ENCODE results near the gene CENPC.
"Not testable (repeated sequence)": the region's sequence is repeated elsewhere in the genome, so short reads cannot be mapped to it uniquely, and the experiment has no call there.

CENPC gene

DNA sequence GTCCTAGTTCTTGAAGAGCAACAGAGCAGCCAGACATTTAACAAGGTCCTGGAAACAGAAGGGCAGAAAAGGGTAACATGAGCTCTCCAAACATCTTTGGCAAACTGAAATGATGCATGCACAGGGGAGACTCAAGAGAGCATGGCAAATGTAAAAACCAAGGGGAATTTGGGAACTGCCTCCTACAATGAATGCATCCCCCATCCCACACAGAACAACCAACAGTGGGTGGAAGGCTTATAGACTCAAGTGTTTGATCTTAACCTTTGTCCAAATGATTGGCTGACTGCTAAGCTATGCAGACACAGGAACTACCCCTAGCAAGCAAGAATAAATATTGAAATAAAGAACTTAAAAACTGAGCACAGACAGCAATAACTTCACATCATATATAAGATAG lies 74.4 kb downstream of the CENPC start:
- DNase-seq (ENCODE audit: low read depth) = no peak

DNA sequence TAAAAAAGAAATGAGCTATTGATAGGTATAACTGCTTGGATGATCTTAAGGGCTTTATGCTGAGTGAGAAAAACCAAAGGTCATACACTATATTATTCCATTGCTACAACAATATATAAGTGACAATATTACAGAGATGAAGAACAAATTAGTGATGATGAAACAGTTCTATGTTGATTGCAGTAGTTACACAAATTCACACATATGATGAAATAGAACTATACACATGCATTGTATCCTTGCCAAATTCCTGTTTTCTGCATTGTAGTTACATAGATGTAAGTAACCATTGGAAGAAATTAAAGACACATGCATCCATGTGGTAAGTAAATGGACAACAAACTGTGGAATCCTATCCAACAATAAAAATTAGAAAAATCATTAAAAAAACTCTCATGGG lies 76.5 kb downstream of the CENPC start:
- DNase-seq (ENCODE audit: low read depth) = no peak

DNA sequence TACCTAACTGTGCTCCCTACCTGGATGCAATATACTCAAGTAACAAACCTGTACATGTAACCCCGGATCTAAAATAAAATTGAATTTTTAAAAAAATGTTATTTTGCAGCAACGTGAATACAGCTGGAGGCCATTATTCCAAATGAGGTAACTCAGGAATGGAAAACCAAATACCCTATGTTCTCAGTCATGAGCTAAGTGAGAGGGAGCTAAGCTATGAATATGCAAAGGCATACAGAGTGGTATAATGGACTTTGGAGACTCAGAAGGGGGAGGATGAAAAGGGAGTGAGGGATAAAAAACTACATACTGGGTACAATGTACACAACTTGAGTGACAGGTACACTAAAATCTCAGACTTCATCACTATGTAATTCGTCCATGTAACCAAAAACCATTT lies 78.6 kb downstream of the CENPC start:
- DNase-seq (ENCODE audit: low read depth) = no peak

DNA sequence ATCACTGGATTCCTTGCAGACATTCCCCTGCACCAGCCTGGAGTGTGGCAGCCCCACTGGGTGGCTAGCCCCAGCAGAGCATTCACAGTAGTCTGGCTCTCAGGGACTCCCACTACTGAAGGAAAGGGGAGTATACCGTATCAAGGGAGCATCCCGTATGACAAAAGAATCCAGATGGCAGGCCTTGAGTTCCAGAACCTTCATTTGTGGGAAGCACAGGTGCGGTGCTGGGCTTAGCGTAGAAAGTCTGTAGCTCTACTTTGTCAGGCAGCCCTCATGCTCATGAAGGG lies 79.6 kb downstream of the CENPC start:
- DNase-seq (ENCODE audit: low read depth) = no peak

DNA sequence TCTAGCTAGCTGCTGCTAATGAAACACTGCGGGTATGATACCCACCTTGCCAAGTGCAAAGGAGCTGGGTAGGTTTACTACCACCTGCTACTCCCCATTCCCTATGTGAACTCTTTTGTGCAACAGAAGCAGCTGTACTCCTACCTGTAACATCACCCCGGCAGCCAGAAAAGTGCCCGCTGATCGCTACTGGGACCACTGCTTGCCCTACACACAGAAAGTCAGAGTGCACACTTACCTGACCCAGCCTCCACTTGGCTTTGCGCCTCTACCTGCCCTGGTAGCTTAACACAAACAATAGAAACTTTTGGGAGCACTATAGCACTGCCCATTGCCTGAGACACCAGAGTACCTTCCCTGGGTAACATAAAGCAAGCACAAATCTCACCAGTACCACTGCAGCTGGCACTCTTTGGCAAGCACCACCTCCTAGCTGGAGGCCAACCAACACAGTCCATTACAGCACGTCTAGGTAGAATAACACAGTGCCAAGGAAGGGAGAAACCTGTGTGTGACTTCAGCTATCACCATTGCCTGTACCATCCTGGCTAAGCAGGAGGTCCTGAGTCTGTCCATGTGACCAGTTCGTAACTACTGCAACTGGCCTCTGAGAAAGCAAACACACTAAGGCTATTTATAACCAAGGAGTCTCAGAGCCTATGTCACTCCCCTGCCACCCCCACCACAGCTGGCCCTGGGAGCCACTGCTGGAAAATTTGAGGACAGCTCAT lies 80.1 kb downstream of the CENPC start:
- no peak for DNase-seq (ENCODE audit: low read depth)

DNA sequence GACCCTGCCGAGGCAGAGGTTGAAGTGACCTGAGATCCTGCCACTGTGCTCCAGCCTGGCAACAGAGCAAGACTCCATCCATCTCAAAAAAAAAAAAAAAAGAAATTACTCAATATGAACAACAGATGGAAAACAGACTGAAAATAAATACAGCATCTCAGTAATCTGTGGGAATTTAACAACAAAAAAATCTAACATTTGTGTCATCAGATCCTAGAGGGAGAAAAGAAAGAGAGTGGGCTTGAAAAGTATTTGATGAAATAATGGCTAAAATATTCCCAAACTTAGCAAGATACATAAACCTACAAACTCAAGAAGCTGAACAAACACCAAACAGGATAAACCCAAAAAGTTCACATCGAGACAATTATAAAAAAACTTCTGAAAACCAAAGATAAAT lies 84.7 kb downstream of the CENPC start:
- no peak for DNase-seq (ENCODE audit: low read depth)

DNA sequence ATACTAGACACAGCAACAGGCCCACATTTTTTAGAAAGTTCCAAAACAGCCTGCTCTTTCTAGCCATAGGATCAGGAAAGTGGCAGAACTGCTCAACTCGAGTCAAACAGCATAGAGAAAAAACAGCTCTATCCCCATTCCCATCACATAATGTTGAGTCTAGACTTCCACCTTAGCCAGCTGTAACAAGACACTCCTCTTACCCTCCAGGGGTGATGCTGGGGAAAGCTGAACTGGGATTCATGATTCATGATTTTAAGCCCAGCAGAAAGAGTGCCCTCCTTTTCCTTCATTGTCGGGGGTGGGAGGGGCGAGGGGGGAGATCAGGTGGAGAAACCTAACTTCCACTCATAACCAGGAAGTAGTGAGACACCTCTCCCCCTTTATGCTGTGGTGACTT lies 86.1 kb downstream of the CENPC start:
- no peak for DNase-seq (ENCODE audit: low read depth)

DNA sequence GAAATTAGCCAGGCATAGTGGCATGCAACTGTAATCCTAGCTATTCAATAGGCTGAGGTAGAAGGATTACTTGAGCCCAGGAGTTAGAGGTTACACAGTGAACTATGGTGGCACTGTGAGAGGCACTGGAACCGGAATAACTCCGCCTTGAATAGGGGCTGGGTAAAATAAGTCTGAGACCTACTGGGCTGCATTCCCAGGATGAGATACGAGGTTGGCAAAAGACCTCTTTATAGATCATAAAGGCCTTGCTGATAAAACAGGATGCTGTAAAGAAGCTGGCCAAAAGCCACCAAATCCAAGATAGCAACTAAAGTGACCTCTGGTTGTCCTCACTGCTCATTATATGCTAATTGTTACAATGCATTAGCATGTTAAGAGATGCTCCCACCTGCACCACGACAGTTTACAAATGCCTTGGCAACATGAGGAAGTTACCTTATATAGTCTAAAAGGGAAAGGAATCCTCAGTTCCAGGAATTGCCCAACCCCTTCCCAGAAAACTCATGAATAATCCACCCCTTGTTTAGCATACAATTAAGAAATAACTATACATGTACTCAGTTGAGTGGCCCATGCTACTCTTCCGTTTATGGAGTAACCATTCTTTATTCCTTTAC lies 88.6 kb downstream of the CENPC start:
- DNase-seq (ENCODE audit: low read depth) = no peak

DNA sequence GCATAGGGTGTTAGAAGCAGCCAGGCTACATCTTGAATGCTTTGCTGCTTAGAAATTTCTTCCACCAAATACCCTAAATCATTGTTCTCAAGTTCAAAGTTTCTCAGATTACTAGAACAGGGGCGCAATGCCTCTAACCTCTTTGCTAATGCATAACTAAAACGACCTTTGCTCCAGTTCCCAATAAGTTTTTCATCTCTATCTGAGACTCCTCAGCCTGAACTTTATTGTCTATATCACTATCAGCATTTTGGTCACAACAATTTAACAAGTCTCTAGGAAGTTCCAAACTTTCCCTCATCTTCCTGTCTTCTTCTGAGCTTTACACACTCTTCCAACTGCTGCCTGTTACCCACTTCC lies 92.5 kb downstream of the CENPC start:
- not testable (repeated sequence) for DNase-seq (ENCODE audit: low read depth)

DNA sequence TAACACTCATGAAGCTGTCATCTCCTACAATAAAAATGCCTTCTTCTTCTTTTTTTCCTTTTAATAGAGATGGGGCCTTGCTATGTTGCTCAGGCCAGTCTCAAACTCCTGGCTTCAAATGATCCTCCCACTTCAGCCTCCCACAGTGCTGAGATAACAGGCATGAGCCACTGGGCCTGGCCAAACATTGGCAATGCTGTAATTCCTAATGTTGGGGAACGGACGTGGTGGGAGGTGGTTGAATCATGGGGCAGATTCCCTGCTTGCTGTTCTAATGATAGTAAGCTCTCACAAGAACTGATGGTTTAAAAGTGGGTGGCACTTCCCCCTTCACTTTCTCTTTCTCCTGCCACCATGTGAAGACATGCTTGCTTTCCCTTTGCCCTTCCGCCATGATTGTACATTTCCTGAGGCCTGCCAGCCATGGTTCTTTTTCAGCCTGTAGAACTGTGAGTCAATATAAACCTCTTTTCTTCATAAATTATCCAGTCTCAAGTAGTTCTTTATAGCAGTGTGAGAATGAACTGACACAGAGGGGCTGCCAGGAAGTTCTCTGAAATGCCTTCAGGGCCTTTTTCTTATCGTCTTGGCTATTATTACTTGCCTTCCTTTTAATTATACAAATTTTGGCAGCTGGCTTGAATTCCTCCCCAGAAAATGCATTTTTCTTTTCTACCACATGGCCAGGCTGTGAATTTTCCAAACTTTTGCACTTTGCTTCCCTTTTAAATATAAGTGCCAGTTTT lies 93.0 kb downstream of the CENPC start:
- DNase-seq (ENCODE audit: low read depth) = no peak

DNA sequence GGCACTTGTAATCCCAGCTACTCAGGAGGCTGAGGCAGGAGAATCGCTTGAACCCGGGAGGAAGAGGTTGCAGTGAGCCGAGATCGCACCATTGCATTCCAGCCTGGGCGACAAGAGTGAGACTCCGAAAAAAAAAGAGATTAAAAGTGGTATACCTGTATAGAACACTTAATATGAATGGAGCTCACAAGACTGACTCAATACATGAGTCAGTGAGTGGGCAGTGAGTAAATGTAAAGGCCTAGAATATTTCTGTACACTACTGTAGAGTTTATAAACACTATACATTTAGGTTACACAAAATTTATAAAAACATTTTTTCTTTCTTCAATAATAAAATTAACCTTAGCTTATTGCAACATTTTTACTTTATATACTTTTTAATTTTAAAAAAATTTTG lies 93.8 kb downstream of the CENPC start:
- DNase-seq (ENCODE audit: low read depth) = no peak

DNA sequence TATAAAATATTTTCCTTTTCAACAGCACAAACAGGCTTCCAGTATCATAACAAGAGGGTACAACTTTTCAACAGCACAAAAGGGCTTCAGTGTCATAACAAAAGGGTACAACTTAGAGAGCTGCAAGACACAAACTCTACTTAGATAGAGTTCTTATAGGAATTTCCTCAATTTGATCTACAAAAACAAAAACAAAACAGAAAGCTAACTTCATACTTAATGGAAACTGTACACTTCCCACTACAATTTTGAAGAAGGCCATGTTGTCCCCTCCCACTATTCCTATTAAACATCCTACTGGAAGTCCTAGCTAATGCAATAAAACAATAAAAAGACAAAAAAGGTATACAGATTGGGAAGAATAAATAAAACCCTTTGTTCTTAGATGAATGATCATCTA lies 96.7 kb downstream of the CENPC start:
- DNase-seq (ENCODE audit: low read depth) = no peak

DNA sequence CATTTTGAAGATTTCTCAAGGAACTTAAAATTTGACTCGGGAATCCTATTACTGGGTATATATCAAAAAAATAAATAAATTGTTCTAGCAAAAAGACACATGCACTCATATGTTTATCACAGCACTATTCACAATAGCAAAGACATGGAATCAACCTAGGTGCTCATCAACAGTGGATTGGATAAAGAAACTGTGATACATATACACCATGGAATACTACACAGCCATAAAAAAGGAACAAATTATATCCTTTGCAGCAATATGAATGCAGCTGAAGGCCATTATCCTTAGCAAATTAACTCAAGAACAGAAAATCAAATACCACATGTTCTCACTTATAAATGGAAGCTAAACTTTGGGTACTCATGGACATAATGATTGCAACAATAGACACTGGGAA lies 97.4 kb downstream of the CENPC start:
- DNase-seq (ENCODE audit: low read depth) = no peak

DNA sequence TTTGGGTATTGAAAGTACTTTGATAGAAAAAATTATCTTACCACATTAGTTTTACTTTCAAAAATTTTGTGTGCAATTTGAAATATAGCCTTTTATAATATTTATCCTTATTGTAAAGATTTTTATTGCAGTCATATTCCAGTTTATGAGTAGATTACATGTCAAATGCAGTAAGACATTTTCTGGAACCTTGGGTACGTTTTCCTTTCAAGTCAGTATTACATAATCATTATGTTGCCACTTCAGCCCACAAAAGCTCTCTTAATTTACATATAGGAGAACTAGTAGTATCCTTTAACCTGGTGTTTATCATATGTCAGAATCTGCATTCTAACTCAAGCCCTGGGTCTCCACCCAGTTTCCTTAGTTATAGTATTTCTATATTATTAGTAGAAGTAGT lies 98.5 kb downstream of the CENPC start:
- no peak for DNase-seq (ENCODE audit: low read depth)

DNA sequence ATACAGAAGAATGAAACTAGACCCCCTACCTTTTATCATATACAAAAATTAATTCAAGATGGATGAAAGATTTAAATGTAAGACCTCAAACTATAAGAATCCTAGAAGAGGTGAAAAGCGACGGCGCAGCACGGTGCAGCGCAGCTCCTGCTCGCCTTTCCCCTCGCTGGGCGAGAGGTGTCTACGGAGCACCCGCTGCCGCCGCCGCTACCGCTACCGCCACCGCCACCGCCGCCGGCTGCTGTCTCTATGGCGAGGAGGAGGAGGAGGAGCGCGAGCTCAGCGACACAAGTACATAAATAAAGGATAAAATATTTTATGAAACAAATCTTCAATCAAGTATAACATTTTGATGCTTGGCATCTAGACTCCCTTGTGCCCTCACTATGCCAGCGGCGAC lies 99.4 kb downstream of the CENPC start:
- not testable (repeated sequence) for DNase-seq (ENCODE audit: low read depth)

DNA sequence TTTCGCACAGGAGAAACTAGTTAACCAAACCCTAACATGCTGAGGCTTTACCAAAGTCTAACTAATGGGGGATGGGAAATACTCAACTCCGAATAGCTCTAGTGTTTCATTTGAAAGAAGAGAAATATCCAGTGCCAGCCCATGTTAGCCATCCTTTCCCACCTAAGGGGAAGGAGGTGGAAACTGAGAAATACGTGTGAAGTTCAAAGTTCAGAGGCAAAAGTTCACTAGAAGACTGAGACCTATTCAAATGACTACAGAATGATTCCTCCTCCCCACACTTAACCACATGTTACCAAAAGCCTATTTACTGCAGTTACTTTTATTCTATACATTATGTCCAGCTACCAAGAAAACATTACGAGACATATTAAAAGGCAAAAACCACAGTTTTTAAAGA lies 106.3 kb downstream of the CENPC start:
- DNase-seq (ENCODE audit: low read depth) = no peak

DNA sequence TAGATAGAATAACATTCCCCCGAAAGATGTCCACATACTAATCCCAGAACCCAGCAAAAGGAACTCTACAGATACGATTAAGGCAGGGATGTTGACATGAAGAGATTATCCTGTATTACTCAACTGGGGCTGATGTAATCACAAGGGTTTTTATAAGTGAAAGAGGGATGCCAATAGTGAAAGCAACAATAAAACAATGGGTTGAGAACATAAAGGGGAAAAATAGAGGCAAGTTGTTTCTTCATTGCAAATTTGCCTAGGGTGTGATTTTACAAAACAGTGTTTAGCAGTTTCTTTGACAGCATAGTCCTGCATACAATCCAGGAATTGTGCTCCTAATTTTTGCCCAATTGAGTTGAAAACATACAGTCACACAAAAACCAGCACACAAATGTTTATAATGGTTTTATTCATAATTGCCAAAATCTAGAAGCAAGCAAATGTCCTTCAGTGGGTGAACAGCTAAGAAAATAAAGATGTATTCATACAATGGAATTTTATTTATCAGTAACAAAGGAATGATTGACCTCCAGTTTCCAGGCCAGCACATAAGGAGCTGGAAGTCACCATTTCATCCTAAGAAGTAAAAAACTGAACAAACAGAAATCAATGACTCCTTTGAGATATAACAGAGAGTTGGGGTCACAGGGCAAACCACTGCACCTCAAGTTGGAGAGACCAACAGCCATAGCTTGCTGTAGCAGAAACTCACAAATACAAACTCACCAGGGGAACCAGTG lies 107.2 kb downstream of the CENPC start:
- no peak for DNase-seq (ENCODE audit: low read depth)

DNA sequence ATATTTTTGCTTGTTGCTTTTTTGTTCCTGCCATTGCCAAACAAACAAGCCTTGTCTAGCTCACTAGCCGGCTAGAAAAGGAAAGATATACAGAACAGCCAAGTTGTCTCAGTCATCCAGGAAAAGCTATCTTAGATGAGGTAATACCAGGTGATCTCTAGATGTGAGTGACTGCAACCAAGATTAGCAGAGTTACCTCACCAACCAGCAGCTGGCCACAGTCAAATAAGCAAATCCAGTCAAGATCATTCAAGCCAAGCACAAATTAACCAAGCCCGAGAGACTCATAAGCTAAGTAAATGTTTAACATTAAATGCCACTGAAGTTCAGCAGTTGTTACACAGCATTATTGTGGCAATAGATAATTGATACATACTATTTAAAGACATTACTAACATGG lies 108.6 kb downstream of the CENPC start:
- DNase-seq (ENCODE audit: low read depth) = no peak

DNA sequence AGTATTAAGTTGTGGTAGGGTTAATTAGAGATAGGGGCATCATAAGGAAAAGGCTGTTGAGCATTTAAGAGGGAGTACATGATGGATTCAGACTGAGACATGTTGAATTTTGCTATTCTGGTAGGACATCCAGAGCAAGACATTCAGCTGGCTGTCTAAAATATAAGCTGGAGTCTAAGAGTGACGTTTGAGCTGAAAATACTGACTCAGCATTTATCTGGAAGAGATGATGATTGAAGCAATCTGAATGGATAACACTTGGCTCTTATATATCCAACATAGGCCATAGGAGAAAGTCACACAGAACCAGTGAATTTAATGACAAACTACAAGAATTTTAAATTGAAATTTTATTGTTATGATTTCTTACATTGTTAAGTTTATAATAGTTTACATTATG lies 114.3 kb downstream of the CENPC start:
- no peak for DNase-seq (ENCODE audit: low read depth)

DNA sequence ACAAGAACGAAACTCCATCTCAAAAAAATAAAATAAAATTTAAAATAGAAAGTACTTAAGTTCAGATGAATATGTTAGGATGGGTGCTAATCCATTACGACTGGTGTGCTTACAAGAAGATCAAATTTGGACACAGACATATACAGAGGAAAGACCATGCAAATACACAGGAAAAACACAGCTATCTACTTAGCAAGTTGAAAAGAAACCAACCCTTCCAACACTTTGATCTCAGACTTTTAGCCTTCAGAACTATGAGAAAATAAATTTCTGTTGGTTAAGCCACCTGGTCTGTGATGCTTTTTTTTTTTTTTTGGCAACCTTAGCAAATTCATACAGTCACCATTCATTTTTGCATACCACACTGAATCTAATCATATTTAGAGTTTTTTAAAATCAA lies 116.5 kb downstream of the CENPC start:
- no peak for DNase-seq (ENCODE audit: low read depth)
